Activated CD8-positive, alpha-beta T cell treated with anti-CD3 and anti-CD28 coated beads for 36 hours (primary cell): ENCODE data around the gene SCG5. TPM values are rescaled to one million over a fixed set of nuclear protein-coding genes. Genes with fewer than 3 reads are reported as not detected.

Experiments
- ATAC-seq: fragments of 200-7000 bp; cut with Tn5 transposase; one replicate; pipeline ENCODE4 v1.10.0; 2021; ENCODE audit warnings: mild to moderate bottlenecking, moderate library complexity
- CTCF ChIA-PET: fragments of 350-600 bp; sonication (Branson Sonifier 250); formaldehyde crosslinking; loops from one replicate; lab custom pipeline; 2021; ENCODE audit warnings: antibody characterized with exemption; lab: Charles Lee
- POLR2A ChIA-PET: fragments of 350-600 bp; sonication (Branson Sonifier 250); formaldehyde crosslinking; loops from one replicate; lab custom pipeline; 2021; ENCODE audit warnings: antibody characterized with exemption; lab: Charles Lee
- DNase-seq: peaks from one replicate; pipeline ENCODE4 v3.0.0-alpha.2; 2020
- H3K27ac Mint-ChIP-seq: one replicate; pipeline ENCODE4 v1.8.0; 2021; ENCODE audit warnings: mild to moderate bottlenecking, mixed read lengths
- H3K27me3 Mint-ChIP-seq: one replicate; pipeline ENCODE4 v1.8.0; 2021; ENCODE audit warnings: mixed read lengths
- H3K36me3 Mint-ChIP-seq: one replicate; pipeline ENCODE4 v1.8.0; 2021; ENCODE audit warnings: low read depth, mixed read lengths
- H3K4me1 Mint-ChIP-seq: one replicate; pipeline ENCODE4 v1.8.0; 2021; ENCODE audit warnings: low read depth, mixed read lengths
- H3K4me3 Mint-ChIP-seq: one replicate; pipeline ENCODE4 v1.8.0; 2021; ENCODE audit warnings: mild to moderate bottlenecking, moderate library complexity, mixed read lengths
- H3K9me3 Mint-ChIP-seq: one replicate; pipeline ENCODE4 v1.8.0; 2021; ENCODE audit warnings: mixed read lengths
- intact Hi-C: fragments of 100-400 bp; cut with micrococcal nuclease; formaldehyde crosslinking; loops from one replicate; pipeline ENCODE4 v1.10.0; 2022
- total RNA-seq, 2 experiments: library from RNA; stranded (reverse); gene quantifications; one replicate each; pipeline ENCODE4 v1.2.3, GENCODE V29; 2021
- TF ChIP-seq, protein P1 (sequence below): fragments of 200-600 bp; IDR thresholded peaks from one replicate; pipeline ENCODE4 v1.8.0; 2022; ENCODE audit warnings: antibody characterized with exemption, mild to moderate bottlenecking

SCG5 gene
- total RNA-seq, 2 experiments from 2014 or later = 1.2 to 1.6 TPM

- no peaks in the 10 kb centered on the region for H3K9me3 Mint-ChIP-seq
- intact Hi-C loops = no loop called here
- CTCF ChIA-PET = interaction anchor here (2.2 kb wide), 1 partner anchor 41 kb away, joined by 9 read pairs; no protein-coding TSS in a partner anchor
- DNase-seq (no peak), ATAC-seq (no peak)
- H3K4me1 Mint-ChIP-seq = no peaks in the 10 kb centered on the region
- H3K27me3 Mint-ChIP-seq = peaks cover 14% of the 10 kb centered on the region
- no peaks in the 10 kb centered on the region for H3K36me3 Mint-ChIP-seq
- H3K4me3 Mint-ChIP-seq = no peak overlapping the region
- no peak overlapping the region for H3K27ac Mint-ChIP-seq
- POLR2A ChIA-PET = interaction anchor here (0.7 kb wide), 1 partner anchor 18 kb away, joined by 5 read pairs; no protein-coding TSS in a partner anchor
- TF ChIP-seq, protein P1, sequence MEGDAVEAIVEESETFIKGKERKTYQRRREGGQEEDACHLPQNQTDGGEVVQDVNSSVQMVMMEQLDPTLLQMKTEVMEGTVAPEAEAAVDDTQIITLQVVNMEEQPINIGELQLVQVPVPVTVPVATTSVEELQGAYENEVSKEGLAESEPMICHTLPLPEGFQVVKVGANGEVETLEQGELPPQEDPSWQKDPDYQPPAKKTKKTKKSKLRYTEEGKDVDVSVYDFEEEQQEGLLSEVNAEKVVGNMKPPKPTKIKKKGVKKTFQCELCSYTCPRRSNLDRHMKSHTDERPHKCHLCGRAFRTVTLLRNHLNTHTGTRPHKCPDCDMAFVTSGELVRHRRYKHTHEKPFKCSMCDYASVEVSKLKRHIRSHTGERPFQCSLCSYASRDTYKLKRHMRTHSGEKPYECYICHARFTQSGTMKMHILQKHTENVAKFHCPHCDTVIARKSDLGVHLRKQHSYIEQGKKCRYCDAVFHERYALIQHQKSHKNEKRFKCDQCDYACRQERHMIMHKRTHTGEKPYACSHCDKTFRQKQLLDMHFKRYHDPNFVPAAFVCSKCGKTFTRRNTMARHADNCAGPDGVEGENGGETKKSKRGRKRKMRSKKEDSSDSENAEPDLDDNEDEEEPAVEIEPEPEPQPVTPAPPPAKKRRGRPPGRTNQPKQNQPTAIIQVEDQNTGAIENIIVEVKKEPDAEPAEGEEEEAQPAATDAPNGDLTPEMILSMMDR = no peak
Measured at GRCh38 chr15:32704395-32704981, 63.0 kb downstream of the SCG5 start.

- ChIA-PET CTCF (interaction anchor here (1.1 kb wide), 1 partner anchor 43 kb away, joined by 5 read pairs; no protein-coding TSS in a partner anchor), POLR2A (interaction anchor here (0.6 kb wide), 1 partner anchor 259 kb away, joined by 4 read pairs; no protein-coding TSS in a partner anchor)
- Mint-ChIP-seq H3K27ac (no peak overlapping the region), H3K36me3 (no peaks in the 10 kb centered on the region), H3K4me1 (no peaks in the 10 kb centered on the region), H3K4me3 (no peak overlapping the region), H3K27me3 (peaks cover 17% of the 10 kb centered on the region), H3K9me3 (no peaks in the 10 kb centered on the region)
- TF ChIP-seq, protein P1 = no peak
- DNase-seq = no peak
- intact Hi-C loops = no loop called here
- ATAC-seq = no peak
Measured at GRCh38 chr15:32705446-32705845, 63.9 kb downstream of the SCG5 start.

- no peak for DNase-seq
- H3K27me3 Mint-ChIP-seq = peaks cover 17% of the 10 kb centered on the region
- CTCF ChIA-PET = no interaction called here
- no peak overlapping the region for H3K27ac Mint-ChIP-seq
- H3K4me1 Mint-ChIP-seq = no peaks in the 10 kb centered on the region
- ATAC-seq = no peak
- H3K36me3 Mint-ChIP-seq = no peaks in the 10 kb centered on the region
- TF ChIP-seq, protein P1 = no peak
- POLR2A ChIA-PET = no interaction called here
- no peaks in the 10 kb centered on the region for H3K9me3 Mint-ChIP-seq
- no peak overlapping the region for H3K4me3 Mint-ChIP-seq
- intact Hi-C loops = no loop called here
Measured at GRCh38 chr15:32706704-32707103, 65.2 kb downstream of the SCG5 start.

- Mint-ChIP-seq H3K4me3 (no peak overlapping the region), H3K36me3 (no peaks in the 10 kb centered on the region), H3K27me3 (peaks cover 17% of the 10 kb centered on the region), H3K9me3 (no peaks in the 10 kb centered on the region), H3K27ac (no peak overlapping the region), H3K4me1 (no peaks in the 10 kb centered on the region)
- CTCF ChIA-PET = no interaction called here
- DNase-seq (no peak), ATAC-seq (no peak)
- intact Hi-C loops = no loop called here
- POLR2A ChIA-PET = no interaction called here
- TF ChIP-seq, protein P1 = no peak
Measured at GRCh38 chr15:32707436-32707835, 65.9 kb downstream of the SCG5 start.

GRCh38 chr15:32709295-32710033 is 68.0 kb downstream of the SCG5 start:
- no peaks in the 10 kb centered on the region for H3K36me3 Mint-ChIP-seq
- peaks cover 16% of the 10 kb centered on the region for H3K27me3 Mint-ChIP-seq
- intact Hi-C loops = no loop called here
- ChIA-PET CTCF (interaction anchor here (1.5 to 2.2 kb wide), 2 partner anchors 13 to 47 kb away, joined by 4 to 7 read pairs; no protein-coding TSS in a partner anchor), POLR2A (no interaction called here)
- DNase-seq (no peak), ATAC-seq (no peak)
- H3K27ac Mint-ChIP-seq = no peak overlapping the region
- no peak overlapping the region for H3K4me3 Mint-ChIP-seq
- H3K9me3 Mint-ChIP-seq = no peaks in the 10 kb centered on the region
- TF ChIP-seq, protein P1 = no peak
- H3K4me1 Mint-ChIP-seq = no peaks in the 10 kb centered on the region
